Progenitor cell of endocrine pancreas (in vitro differentiated cells): ENCODE measurements around the gene KL. TPM values are rescaled to one million over a fixed set of nuclear protein-coding genes. Genes with fewer than 3 reads are reported as not detected.

Experiments used
- DNase-seq: peaks from one replicate; pipeline ENCODE4 v3.0.0; 2021; ENCODE audit warnings: low spot score; ENCODE audit not compliant: unreplicated experiment
- H3K27ac Mint-ChIP-seq: 2 replicates; pipeline ENCODE4 v1.8.0; 2021; ENCODE audit warnings: mild to moderate bottlenecking, moderate library complexity, mixed read lengths
- H3K27me3 Mint-ChIP-seq: 2 replicates; pipeline ENCODE4 v1.8.0; 2021; ENCODE audit warnings: mixed read lengths
- H3K36me3 Mint-ChIP-seq: 2 replicates; pipeline ENCODE4 v1.8.0; 2022; ENCODE audit warnings: mixed read lengths; ENCODE audit not compliant: insufficient read depth
- H3K4me1 Mint-ChIP-seq: 2 replicates; pipeline ENCODE4 v1.8.0; 2021; ENCODE audit warnings: low read depth, mixed read lengths
- H3K4me3 Mint-ChIP-seq: 2 replicates; pipeline ENCODE4 v1.8.0; 2021; ENCODE audit warnings: low read depth, mild to moderate bottlenecking, moderate library complexity, mixed read lengths
- H3K9me3 Mint-ChIP-seq: 2 replicates; pipeline ENCODE4 v1.8.0; 2021; ENCODE audit warnings: low read depth, mixed read lengths
- total RNA-seq: library from RNA; stranded (reverse); gene quantifications from 2 replicates; pipeline ENCODE4 v1.2.1, GENCODE V29; 2021
- TF ChIP-seq, protein P1 (sequence below): fragments of 200-600 bp; sonication (generic); IDR thresholded peaks from one replicate; pipeline ENCODE4 v1.5.0; 2021; ENCODE audit warnings: antibody characterized with exemption, mild to moderate bottlenecking; ENCODE audit not compliant: unreplicated experiment

KL gene
- total RNA-seq, 1 donor from 2014 or later: 1.1 TPM

DNA sequence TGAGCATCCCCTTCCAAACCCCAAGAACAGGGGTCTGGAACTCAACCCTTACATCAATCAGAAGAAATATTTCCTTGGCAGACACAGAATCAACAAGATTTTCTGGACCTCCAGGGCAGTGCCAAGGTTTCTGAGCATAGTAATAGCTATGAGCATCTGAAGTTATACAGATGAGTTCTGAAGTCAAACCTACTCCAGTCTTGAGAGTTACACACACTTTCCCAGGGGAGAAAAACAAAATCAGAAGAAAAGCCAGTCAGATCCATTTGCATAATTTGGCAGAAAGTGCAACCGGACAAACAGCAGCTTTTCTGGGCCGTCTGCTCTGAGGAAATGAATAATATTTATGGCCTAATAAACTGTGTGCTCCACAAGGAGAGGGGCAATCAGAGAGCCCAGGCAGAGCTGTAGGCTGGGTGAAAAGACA is 93.1 kb downstream of the KL start:
- Mint-ChIP-seq H3K4me3 (no peak overlapping the region), H3K27ac (no peak overlapping the region), H3K9me3 (no peaks in the 10 kb centered on the region), H3K36me3 (peaks cover 8% of the 10 kb centered on the region), H3K27me3 (peaks cover 11% of the 10 kb centered on the region), H3K4me1 (peaks cover 6% of the 10 kb centered on the region)
- TF ChIP-seq, protein P1, sequence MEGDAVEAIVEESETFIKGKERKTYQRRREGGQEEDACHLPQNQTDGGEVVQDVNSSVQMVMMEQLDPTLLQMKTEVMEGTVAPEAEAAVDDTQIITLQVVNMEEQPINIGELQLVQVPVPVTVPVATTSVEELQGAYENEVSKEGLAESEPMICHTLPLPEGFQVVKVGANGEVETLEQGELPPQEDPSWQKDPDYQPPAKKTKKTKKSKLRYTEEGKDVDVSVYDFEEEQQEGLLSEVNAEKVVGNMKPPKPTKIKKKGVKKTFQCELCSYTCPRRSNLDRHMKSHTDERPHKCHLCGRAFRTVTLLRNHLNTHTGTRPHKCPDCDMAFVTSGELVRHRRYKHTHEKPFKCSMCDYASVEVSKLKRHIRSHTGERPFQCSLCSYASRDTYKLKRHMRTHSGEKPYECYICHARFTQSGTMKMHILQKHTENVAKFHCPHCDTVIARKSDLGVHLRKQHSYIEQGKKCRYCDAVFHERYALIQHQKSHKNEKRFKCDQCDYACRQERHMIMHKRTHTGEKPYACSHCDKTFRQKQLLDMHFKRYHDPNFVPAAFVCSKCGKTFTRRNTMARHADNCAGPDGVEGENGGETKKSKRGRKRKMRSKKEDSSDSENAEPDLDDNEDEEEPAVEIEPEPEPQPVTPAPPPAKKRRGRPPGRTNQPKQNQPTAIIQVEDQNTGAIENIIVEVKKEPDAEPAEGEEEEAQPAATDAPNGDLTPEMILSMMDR: no peak
- no peak for DNase-seq

DNA sequence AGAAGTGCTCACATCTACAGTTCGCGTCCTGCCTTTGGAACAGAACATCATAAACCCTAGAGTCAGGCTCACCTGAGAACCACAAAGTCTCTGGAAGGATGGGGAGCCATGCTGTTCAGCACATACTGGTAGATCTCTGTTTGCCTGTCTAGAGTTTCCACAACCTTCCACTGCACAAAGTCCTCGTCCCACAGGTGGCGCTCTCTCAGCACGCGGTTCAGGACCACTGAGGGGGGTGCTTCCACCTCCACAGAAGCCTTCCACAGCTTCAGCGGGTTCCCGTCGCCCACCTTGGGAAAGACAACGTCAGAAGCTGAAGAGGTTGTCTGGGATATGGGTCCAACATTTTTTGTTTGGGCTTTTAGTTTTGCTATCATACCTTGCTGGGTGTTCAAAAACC is 93.6 kb downstream of the KL start:
- TF ChIP-seq, protein P1: no peak
- Mint-ChIP-seq H3K27me3 (peaks cover 14% of the 10 kb centered on the region), H3K36me3 (peaks cover 8% of the 10 kb centered on the region), H3K4me1 (peaks cover 6% of the 10 kb centered on the region), H3K9me3 (no peaks in the 10 kb centered on the region), H3K4me3 (no peak overlapping the region), H3K27ac (no peak overlapping the region)
- DNase-seq: no peak

DNA sequence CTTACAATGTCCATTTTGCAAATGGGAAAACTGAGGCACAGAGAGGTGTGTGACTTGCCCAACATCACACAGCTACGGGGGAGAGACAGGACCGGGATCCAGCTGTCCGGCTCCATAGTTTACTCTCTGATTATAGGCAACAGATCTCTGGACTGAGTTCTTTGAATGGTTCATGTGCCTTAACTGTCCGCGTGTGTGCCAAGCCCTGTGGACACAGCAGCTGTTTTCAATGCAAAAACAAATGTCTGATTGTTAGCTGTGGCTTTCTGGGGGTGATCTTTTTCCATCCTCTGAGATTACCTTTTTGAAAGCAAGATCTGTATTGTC is 94.1 kb downstream of the KL start:
- DNase-seq: no peak
- Mint-ChIP-seq H3K27ac (no peak overlapping the region), H3K27me3 (peaks cover 19% of the 10 kb centered on the region), H3K4me1 (peaks cover 6% of the 10 kb centered on the region), H3K4me3 (no peak overlapping the region), H3K36me3 (peaks cover 10% of the 10 kb centered on the region), H3K9me3 (no peaks in the 10 kb centered on the region)
- TF ChIP-seq, protein P1: no peak

DNA sequence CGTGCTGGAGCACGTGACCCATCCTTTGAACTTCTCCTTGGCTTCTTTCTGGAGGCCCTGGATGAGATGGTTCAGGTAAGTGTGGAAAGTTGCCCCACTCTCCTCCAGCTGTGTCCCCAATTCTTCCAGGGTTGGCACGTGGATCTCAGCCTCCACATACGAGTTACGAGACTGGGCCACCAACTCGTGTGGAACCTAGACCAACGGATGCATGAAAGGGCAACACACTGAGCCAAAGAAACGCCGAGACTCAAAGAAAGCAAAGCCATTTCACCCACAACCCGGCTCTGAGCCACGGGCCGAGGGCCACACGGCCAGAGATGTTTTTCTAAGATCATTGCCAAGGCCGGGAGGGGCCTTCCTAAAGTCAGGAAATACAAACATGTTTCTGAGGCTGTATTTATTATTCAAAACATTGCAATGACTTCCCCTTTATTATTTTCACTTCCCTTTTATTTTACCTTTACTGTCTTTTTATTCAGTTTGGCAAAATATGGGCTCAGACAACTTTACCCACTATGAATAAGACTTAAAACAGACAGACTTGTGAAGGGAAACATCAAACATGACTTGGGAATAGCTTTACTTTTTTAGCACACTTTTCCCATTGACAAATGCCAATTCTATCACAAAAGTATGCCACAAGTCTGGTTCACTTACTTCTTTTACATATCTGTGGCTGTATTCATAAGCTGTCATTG is 94.6 kb downstream of the KL start:
- H3K4me1 Mint-ChIP-seq: peaks cover 6% of the 10 kb centered on the region
- peaks cover 21% of the 10 kb centered on the region for H3K27me3 Mint-ChIP-seq
- DNase-seq: no peak
- no peak overlapping the region for H3K4me3 Mint-ChIP-seq
- TF ChIP-seq, protein P1: no peak
- H3K36me3 Mint-ChIP-seq: peaks cover 8% of the 10 kb centered on the region
- no peaks in the 10 kb centered on the region for H3K9me3 Mint-ChIP-seq
- H3K27ac Mint-ChIP-seq: no peak overlapping the region

DNA sequence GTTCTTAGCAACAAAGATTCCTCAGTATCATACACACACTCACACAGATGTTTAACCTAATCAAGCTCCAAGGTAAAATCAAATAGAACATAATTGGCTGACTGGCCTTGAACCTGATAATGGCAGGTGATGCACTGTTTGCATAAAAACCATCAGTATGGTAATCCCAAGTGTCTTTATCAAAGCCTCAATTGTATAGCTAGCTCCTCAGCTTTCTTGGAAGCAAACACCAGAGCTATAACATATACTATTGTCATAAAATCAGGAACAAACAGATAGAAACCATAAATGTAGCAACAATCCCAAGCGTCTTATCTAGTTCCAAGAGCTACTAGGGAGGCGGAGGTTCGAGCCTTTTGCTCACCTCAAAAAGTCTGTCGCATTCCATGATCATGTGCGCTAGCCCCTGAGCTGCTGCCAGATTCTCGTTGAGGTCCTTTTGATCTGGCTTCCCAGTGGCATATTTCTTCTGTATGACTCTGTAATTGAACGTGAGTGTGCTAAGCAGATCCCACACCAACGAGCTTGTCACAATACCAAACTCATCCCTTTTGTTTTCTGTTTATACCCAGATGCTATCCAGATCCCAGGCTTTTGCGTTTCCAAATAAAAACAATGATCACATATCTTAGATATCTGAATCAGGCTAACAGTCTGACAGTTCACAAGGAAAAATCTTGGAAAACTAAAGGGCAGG is 95.3 kb downstream of the KL start:
- Mint-ChIP-seq H3K4me3 (no peak overlapping the region), H3K27ac (no peak overlapping the region), H3K9me3 (no peaks in the 10 kb centered on the region), H3K4me1 (peaks cover 13% of the 10 kb centered on the region), H3K36me3 (peaks cover 6% of the 10 kb centered on the region), H3K27me3 (peaks cover 25% of the 10 kb centered on the region)
- TF ChIP-seq, protein P1: no peak
- no peak for DNase-seq
